ENCODE data around the gene MGA. TPM values are rescaled to one million over a fixed set of nuclear protein-coding genes. Genes with fewer than 3 reads are reported as not detected.

MGA gene
- total and polyA plus RNA-seq, 2 of the 8 experiments (the other 6 are each of a cell fraction or from before 2014, with no cell fraction given), result 7.6 to 53.2 TPM

- TF ChIP-seq CHD7 (IDR thresholded peaks at IDR 0.05; ENCODE audit: insufficient replicate concordance, low read length) (no peak), NANOG (IDR thresholded peaks at IDR 0.05; ENCODE audit: insufficient read depth, low read depth, low read length, poor library complexity, severe bottlenecking) (no peak), HDAC2 (IDR thresholded peaks at IDR 0.05; ENCODE audit: borderline replicate concordance in 1 of 2, low read depth in 2 of 2, low read length in 2 of 2) (no peak), SP1 (IDR thresholded peaks at IDR 0.05; ENCODE audit: low read depth, low read length) (no peak), SAP30 (IDR thresholded peaks at IDR 0.05; ENCODE audit: insufficient read depth, insufficient replicate concordance, low read length) (no peak), HDAC6 (IDR thresholded peaks at IDR 0.05; ENCODE audit: low read depth, low read length) (no peak), ATF3 (IDR thresholded peaks at IDR 0.05; ENCODE audit: insufficient read depth, low read depth, low read length) (no peak), RAD21 (IDR thresholded peaks at IDR 0.05 in 1 of 2, conservative IDR thresholded peaks at IDR 0.05 in 1 of 2; ENCODE audit: low read depth in 2 of 2, low read length in 2 of 2) (no peak), RNF2 (IDR thresholded peaks at IDR 0.05; ENCODE audit: borderline replicate concordance, low read depth, low read length, missing control alignments, poor library complexity, severe bottlenecking) (no peak)
Measured at GRCh38 chr15:41746802-41747201, 86.6 kb downstream of the MGA start (continued).

Data from H1 (cell line).